GM18951 (cell line): ENCODE results near the gene PPFIA4.

Experiments
- POLR2A ChIP-seq: IDR thresholded peaks from 4 replicates; pipeline ENCODE4 v1.6.1; 2011; ENCODE audit warnings: mild to moderate bottlenecking; ENCODE audit not compliant: insufficient read length, insufficient read depth; ENCODE audit errors: extremely low read depth
- in situ Hi-C: fragments of 300-500 bp; cut with MboI; formaldehyde crosslinking; loops from one replicate; pipeline ENCODE4 v1.12.0; 2022; ENCODE audit warnings: low sequenced_read_pairs, mixed read lengths, inconsistent platforms; ENCODE audit not compliant: unreplicated experiment

PPFIA4 gene

GRCh38 chr1:203080456-203080855 lies 54.2 kb downstream of the PPFIA4 start:
- no peak for TF ChIP-seq POLR2A
- in situ Hi-C loops, result no loop called here

DNA sequence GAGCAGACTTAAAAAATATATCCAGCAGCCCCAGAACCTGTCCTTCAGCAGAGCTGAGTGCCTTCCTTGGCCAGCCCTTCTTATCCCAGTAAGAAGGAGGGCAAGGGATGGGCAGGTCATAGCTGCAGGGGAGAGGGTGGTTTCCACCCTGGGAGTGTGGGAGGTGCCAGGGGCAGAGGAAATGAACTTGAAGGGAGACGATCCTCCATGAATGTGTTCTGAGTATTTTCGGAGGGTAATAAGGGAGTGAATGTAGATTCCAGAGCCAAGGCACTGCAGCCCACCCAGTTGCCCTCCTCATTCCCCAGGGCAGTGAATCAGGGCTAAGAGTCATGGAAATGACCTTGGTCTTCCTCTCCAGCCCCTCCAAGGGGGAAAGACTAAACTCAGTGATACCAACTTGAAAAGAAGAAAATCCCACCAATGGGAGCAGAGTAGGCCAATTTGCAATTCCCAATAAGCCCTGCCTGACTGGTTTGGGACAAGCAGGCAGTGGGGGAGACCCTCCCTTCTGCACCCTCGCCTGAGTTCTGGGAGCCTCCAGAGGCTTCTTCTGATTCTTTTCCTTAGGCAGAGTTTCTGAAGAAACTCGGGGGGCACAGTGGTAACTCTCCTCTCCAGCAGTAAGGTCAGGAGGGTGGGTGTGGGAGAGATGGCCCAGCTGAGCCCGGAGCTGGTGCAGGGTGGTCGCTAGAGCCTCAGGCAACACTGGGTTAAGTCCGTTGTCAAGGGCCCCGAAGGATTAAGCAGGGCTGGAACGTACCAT lies 55.4 kb downstream of the PPFIA4 start:
- no peak for TF ChIP-seq POLR2A
- in situ Hi-C loops, result no loop called here

- in situ Hi-C loops, result no loop called here
- no peak for TF ChIP-seq POLR2A
Measured at GRCh38 chr1:203082231-203082505, 55.9 kb downstream of the PPFIA4 start.

- TF ChIP-seq POLR2A, result no peak
- in situ Hi-C loops, result no loop called here
Measured at GRCh38 chr1:203082571-203083462, 56.5 kb downstream of the PPFIA4 start.

DNA sequence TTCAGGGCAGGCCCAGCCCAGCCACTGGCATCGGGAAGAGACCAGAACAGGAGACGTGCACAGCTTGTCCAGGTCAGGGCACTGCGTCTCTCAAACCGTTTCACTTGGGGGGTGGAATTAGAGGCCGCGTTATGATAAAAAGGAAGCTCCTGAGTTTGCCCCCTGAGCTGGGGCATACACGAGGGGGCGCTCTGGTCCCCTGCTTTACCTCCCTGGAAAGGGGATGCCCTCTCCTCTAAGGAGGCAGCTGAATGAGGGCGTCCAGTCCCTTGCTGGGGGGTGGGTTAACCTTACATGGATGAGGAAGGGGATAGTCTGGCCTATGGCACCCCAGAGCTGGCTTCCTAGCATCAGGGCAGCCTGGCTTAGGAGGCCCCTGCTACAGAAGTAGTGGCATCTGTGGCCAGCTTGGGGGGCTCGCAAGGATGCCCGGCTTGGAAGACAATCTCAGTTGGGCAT lies 57.2 kb downstream of the PPFIA4 start:
- no peak for TF ChIP-seq POLR2A
- in situ Hi-C loops, result no loop called here

- in situ Hi-C loops, result no loop called here
- TF ChIP-seq POLR2A, result no peak
Measured at GRCh38 chr1:203084588-203085527, 58.6 kb downstream of the PPFIA4 start.

DNA sequence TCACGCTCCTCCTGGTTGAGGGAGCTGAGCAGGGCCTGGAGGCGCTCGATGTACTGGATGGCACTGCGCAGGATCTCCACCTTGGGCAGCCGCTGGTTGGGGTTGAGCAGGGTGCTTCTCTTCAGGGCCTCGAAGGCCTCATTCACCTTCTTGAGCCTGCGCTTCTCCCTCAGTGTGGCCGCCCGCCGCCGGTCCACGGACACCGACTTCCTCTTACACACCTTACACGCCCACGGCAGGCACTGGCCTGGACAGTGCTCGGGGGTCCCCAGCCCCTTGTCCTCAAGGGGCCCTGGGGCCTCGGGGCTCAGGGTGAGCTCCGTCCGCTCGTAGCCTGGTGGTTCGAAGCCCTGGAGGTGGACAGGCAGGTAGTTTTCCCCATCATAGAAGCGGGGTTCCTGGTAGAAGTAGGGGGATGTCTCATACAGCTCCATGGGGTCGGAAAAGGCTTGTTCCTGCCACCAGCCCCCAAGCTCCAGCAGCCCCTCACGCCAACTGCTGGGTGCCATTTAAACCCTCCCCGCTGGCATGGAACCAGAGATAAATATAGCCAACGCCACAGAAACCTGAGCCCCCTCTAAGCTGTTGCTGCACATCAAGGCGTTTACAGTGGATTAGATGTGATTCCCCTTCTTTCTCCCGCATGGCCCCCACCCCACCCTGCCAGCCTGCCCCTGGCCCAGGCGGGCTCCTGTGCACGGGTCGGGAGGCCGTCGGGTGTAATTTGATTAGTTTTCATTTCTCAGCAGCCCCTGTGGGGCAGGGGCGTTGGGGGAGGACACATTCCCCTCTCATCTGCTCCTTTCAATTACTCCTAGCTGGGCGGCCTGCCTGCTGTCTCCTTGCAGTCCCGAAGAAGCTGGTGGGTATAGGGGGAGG lies 59.5 kb downstream of the PPFIA4 start, which contains the start of gene MYOG:
Gene MYOG (minus strand): TSS at position 485 of the 879 bp plus-strand sequence. CDS start 51 bp downstream, at position 434.
- TF ChIP-seq POLR2A, result no peak
- in situ Hi-C loops, result no loop called here

- TF ChIP-seq POLR2A, result no peak
- in situ Hi-C loops, result no loop called here
Measured at GRCh38 chr1:203086992-203087763, 60.9 kb downstream of the PPFIA4 start.

DNA sequence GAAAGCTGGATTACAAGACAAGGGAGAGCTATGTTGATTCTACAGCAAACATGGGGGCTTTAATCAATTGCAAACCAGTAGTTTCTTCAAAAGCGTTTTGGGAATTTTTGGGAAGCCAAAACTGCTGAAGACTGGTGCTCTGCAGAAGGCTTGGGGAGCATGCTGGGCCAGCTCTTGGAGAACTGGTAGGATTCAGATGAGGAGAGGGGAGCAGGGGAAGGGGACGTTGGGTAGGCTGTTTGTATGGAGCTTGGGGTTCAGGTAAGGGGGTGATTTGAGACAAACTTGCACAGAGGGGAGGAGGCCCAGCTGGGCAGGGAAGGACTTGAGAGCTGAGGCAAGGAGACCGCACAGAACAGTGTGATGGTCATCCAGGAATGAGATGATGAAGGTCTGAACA lies 62.1 kb downstream of the PPFIA4 start:
- in situ Hi-C loops, result no loop called here
- no peak for TF ChIP-seq POLR2A

GRCh38 chr1:203089001-203089650 lies 62.8 kb downstream of the PPFIA4 start:
- in situ Hi-C loops, result no loop called here
- no peak for TF ChIP-seq POLR2A

- TF ChIP-seq POLR2A, result no peak
- in situ Hi-C loops, result no loop called here
Measured at GRCh38 chr1:203089651-203090045, 63.4 kb downstream of the PPFIA4 start.
